DND-41 (cell line): ENCODE data around the gene LIN54.

Experiments
- EZH2 ChIP-seq: IDR thresholded peaks from 3 replicates; pipeline ENCODE4 v1.6.1; 2012; ENCODE audit warnings: borderline replicate concordance, low read depth, mild to moderate bottlenecking, moderate library complexity, low read length, inconsistent platforms; ENCODE audit not compliant: severe bottlenecking
- TF ChIP-seq, protein P1 (sequence below): IDR thresholded peaks from 2 replicates; pipeline ENCODE4 v1.5.1; 2012; ENCODE audit warnings: borderline replicate concordance, low read length, moderate library complexity, mild to moderate bottlenecking; ENCODE audit not compliant: poor library complexity, severe bottlenecking; ENCODE audit errors: extremely low read depth

- TF ChIP-seq, protein P1, sequence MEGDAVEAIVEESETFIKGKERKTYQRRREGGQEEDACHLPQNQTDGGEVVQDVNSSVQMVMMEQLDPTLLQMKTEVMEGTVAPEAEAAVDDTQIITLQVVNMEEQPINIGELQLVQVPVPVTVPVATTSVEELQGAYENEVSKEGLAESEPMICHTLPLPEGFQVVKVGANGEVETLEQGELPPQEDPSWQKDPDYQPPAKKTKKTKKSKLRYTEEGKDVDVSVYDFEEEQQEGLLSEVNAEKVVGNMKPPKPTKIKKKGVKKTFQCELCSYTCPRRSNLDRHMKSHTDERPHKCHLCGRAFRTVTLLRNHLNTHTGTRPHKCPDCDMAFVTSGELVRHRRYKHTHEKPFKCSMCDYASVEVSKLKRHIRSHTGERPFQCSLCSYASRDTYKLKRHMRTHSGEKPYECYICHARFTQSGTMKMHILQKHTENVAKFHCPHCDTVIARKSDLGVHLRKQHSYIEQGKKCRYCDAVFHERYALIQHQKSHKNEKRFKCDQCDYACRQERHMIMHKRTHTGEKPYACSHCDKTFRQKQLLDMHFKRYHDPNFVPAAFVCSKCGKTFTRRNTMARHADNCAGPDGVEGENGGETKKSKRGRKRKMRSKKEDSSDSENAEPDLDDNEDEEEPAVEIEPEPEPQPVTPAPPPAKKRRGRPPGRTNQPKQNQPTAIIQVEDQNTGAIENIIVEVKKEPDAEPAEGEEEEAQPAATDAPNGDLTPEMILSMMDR = no peak
- TF ChIP-seq EZH2 = no peak
Measured at GRCh38 chr4:83009529-83009928, 1.1 kb downstream of the LIN54 start.
